Heart right ventricle (tissue), 16 donors: Measurements from ENCODE around the gene RFX3. TPM values are rescaled to one million over a fixed set of nuclear protein-coding genes. Genes with fewer than 3 reads are reported as not detected.

Experiments used
- ATAC-seq, 8 donors: fragments of 200-7000 bp; cut with Tn5 transposase; one replicate each; pipeline ENCODE4 v1.9.1; 2020; ENCODE audit warnings: mild to moderate bottlenecking in 8 of 8, moderate library complexity in 8 of 8, moderate number of reproducible peaks in 1 of 8
- DNase-seq, 2 donors: peaks; one replicate each; pipeline ENCODE4 v3.0.0-alpha.2; 2020
- H3K27ac ChIP-seq, 10 donors: fragments of 200-600 bp; sonication (generic) in 2 of 10; one replicate each; pipeline versions ENCODE4 v1.5.0 to v1.8.0; 2020 to 2022; ENCODE audit warnings: mild to moderate bottlenecking in 3 of 10
- H3K27me3 ChIP-seq, 7 donors: fragments of 200-600 bp; one replicate each; pipeline ENCODE4 v1.8.0; 2021 to 2022; ENCODE audit warnings: mild to moderate bottlenecking in 2 of 7
- H3K36me3 ChIP-seq, 9 donors: fragments of 200-600 bp; sonication (generic) in 1 of 9; one replicate each; pipeline versions ENCODE4 v1.5.0 to v1.8.0; 2020 to 2022; ENCODE audit warnings: mild to moderate bottlenecking in 2 of 9
- H3K4me1 ChIP-seq, 9 donors: fragments of 200-600 bp; sonication (generic) in 1 of 9; one replicate each; pipeline versions ENCODE4 v1.5.0 to v1.8.0; 2020 to 2022; ENCODE audit warnings: mild to moderate bottlenecking in 4 of 9
- H3K4me3 ChIP-seq, 10 donors: fragments of 200-600 bp; sonication (generic) in 2 of 10; one replicate each; pipeline versions ENCODE4 v1.5.0 to v1.8.0; 2020 to 2022; ENCODE audit warnings: mild to moderate bottlenecking in 7 of 10, moderate library complexity in 2 of 10
- H3K9me3 ChIP-seq, 11 donors: fragments of 200-600 bp in 10 of 11; sonication (generic) in 2 of 11; one replicate each; pipeline versions ENCODE4 v1.5.0 to v1.8.0; 2013 to 2022; ENCODE audit warnings: mild to moderate bottlenecking in 2 of 11, control low read depth in 1 of 11, moderate library complexity in 1 of 11
- WGBS, 2 donors: extraction: QIAGEN DNeasy Blood & Tissue Kit; methylation state at CpG; one replicate each; pipeline ENCODE4 v1.1.7; 2013; ENCODE audit warnings: inconsistent platforms in 1 of 2; 5-methylcytosine and 5-hydroxymethylcytosine counted together
- intact Hi-C, 10 donors: fragments of 100-400 bp; cut with DNase I; formaldehyde crosslinking; loops; one replicate each; pipeline versions ENCODE4 v1.11.1 to v1.14.2; 2022
- polyA plus RNA-seq, 2 donors: library from polyadenylated mRNA; stranded (reverse); fragments of 200-250 nt; gene quantifications; one replicate each; pipeline ENCODE4 v1.2.3, GENCODE V29; 2013
- total RNA-seq, 10 donors: library from RNA; stranded (reverse); fragmentation: NEBNext Ultra II Directional in 3 of 10; extraction: Animal tissue kit (Norgen Biotek cat#: 25700) in 3 of 10; gene quantifications; one replicate each; pipeline versions ENCODE4 v1.2.1 to v1.2.4, GENCODE V29; 2021 to 2023
- TF ChIP-seq, protein P1 (sequence below), 9 donors: fragments of 200-600 bp; sonication (generic) in 2 of 9; IDR thresholded peaks; one replicate each; pipeline versions ENCODE4 v1.5.0 to v1.8.0; 2021 to 2022; ENCODE audit warnings: antibody characterized with exemption in 9 of 9, mild to moderate bottlenecking in 5 of 9, moderate library complexity in 1 of 9
- donor health status: Arrhythmogenic right ventricular cardiomyopathy.
- donor health status: ischemic (EF 13 %, LVEDD 7.1; RV severe dilation, severe dysfunction).
- donor health status: healthy with polysubstance abuse.
- donor health status: DM: no; HTN: yes; CAD: no.
- donor health status: DM: no; HTN: no; CAD: no.
- donor health status: ischemic (EF 25% LVEDD 6.9; RV normal size, moderate dysfunction).
- donor health status: ischemic (EF 25% LVEDD 5.7; RV mildly dilated, moderate dysfunction).
- donor health status: healthy.
- donor health status: DM: yes; HTN: yes; CAD: no.
- donor health status: Ischemic cardiomyopathy.
- donor health status: ischemic (EF 35%, LVEDD 5.7; RV mildly dilated, moderate dysfunction).
- donor health status: nonischemic (EF 11% LVEDD 7.7; RV severe dilation, severe dysfunction).
- donor health status: DM: yes; HTN: yes; CAD: no.
- donor health status: PGD.
- donor health status: ischemic (EF 29% LVEDD 5.4; RV normal size, mild dysfunction).
- donor health status: nonischemic (EF 23%, LVEDD 6.1; RV moderate dilation, normal function).

RFX3 gene
- total and polyA plus RNA-seq, 12 donors, result 0.43 to 5.9 (median 3.5) TPM

DNA sequence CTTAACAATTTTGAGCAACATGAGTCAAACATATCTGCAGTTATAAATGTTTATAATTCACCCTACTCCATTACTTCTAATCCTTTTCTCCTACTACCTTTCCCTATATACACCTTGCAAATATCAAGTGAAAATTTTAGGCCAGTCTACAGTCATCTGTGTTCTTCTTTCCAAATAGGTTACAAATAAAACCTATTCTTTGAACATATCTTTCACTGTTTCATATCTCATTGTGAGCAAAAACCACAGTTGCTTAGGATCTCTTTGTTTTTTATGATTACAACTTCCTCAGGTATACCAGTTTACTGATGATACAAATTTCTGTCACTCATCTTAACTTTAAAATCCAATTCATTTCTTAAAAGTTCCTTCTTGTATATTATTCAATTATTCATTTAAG lies 34.4 kb downstream of the RFX3 start:
- DNase-seq (no peak), ATAC-seq (no peak)
- no peaks in the 10 kb centered on the region for H3K36me3 ChIP-seq
- no peak overlapping the region for H3K4me3 ChIP-seq
- no peak overlapping the region for H3K27ac ChIP-seq
- H3K27me3 ChIP-seq, result no peaks in the 10 kb centered on the region
- TF ChIP-seq, protein P1, sequence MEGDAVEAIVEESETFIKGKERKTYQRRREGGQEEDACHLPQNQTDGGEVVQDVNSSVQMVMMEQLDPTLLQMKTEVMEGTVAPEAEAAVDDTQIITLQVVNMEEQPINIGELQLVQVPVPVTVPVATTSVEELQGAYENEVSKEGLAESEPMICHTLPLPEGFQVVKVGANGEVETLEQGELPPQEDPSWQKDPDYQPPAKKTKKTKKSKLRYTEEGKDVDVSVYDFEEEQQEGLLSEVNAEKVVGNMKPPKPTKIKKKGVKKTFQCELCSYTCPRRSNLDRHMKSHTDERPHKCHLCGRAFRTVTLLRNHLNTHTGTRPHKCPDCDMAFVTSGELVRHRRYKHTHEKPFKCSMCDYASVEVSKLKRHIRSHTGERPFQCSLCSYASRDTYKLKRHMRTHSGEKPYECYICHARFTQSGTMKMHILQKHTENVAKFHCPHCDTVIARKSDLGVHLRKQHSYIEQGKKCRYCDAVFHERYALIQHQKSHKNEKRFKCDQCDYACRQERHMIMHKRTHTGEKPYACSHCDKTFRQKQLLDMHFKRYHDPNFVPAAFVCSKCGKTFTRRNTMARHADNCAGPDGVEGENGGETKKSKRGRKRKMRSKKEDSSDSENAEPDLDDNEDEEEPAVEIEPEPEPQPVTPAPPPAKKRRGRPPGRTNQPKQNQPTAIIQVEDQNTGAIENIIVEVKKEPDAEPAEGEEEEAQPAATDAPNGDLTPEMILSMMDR (IDR thresholded peaks at IDR 0.05), result no peak
- no peaks in the 10 kb centered on the region for H3K9me3 ChIP-seq
- H3K4me1 ChIP-seq, result peaks cover 0 to 7% (median under 1%) of the 10 kb centered on the region in 9 donors
- intact Hi-C loops, result no loop called here

- WGBS, 2 donors, result 83 to 88% methylated on average over 4 of the region's 4 CpGs
- Histone ChIP-seq H3K9me3 (no peaks in the 10 kb centered on the region), H3K27ac (no peak overlapping the region), H3K4me3 (no peak overlapping the region), H3K27me3 (no peaks in the 10 kb centered on the region), H3K4me1 (peaks cover 0 to 2% (median 0%) of the 10 kb centered on the region in 9 donors), H3K36me3 (no peaks in the 10 kb centered on the region)
- ATAC-seq (no peak), DNase-seq (no peak)
- intact Hi-C loops, result no loop called here
- TF ChIP-seq, protein P1 (IDR thresholded peaks at IDR 0.05), result no peak
Observed at GRCh38 chr9:3490957-3491356, 34.8 kb downstream of the RFX3 start.

DNA sequence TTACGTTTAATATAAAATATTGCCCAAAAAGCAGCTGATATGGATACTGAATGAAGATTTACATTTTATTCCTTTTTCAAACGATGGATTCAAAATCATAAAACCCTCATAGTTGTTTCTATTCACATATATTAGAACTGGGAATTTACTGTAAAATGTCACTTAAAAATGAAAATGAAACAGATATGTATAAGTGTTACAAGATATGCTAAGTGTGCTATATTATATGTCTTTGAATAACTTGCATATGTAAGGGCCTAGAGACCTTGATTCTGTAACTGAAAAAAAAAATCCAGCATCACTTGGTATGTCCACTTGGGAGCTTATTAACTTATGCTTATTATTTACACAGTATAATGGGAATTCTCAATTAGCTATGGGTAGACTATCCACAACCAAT lies 43.2 kb downstream of the RFX3 start:
- no peak overlapping the region for H3K27ac ChIP-seq
- 96 to 99% methylated on average over 2 of the region's 2 CpGs for WGBS, 2 donors
- H3K4me3 ChIP-seq, result no peak overlapping the region
- H3K27me3 ChIP-seq, result no peaks in the 10 kb centered on the region
- H3K9me3 ChIP-seq, result peaks cover 0 to 13% (median 5%) of the 10 kb centered on the region in 11 donors
- TF ChIP-seq, protein P1 (IDR thresholded peaks at IDR 0.05), result no peak
- DNase-seq, result no peak
- intact Hi-C loops, result no loop called here
- H3K4me1 ChIP-seq, result peaks cover 0 to 10% (median 5%) of the 10 kb centered on the region in 9 donors
- peaks cover 0 to 18% (median 0%) of the 10 kb centered on the region in 9 donors for H3K36me3 ChIP-seq
- ATAC-seq, result no peak

DNA sequence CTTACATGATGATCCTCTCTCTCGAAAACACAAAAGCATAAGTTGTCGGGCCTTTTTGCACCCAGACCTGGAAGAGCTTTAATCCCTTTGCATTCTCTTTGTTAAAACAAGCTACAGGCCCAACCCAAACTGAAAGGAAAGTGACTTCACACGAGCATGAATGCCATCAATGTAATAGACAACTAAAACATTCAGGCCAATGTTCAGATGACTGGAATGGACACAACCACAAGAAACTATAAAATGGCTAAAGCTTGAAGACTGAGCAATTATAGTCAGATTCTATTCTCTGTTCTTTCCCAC lies 45.5 kb downstream of the RFX3 start:
- Histone ChIP-seq H3K9me3 (peaks cover 0 to 21% (median 11%) of the 10 kb centered on the region in 11 donors), H3K27me3 (no peaks in the 10 kb centered on the region), H3K4me3 (no peak overlapping the region), H3K27ac (no peak overlapping the region), H3K4me1 (peaks cover 0 to 20% (median 6%) of the 10 kb centered on the region in 9 donors), H3K36me3 (peaks cover 0 to 18% (median 0%) of the 10 kb centered on the region in 9 donors)
- no peak for DNase-seq
- WGBS, 2 donors, result 90 to 93% methylated on average over 3 of the region's 3 CpGs
- ATAC-seq, result no peak
- intact Hi-C loops, result no loop called here
- TF ChIP-seq, protein P1 (IDR thresholded peaks at IDR 0.05), result no peak
